ENCODE data around the gene SRSF3. TPM values are rescaled to one million over a fixed set of nuclear protein-coding genes. Genes with fewer than 3 reads are reported as not detected.
"Not testable (repeated sequence)": the region's sequence is repeated elsewhere in the genome, so short reads cannot be mapped to it uniquely, and the experiment has no call there.

Gene SRSF3
- total RNA-seq, 2 donors from 2014 or later, result 88.5 to 120 TPM

DNA sequence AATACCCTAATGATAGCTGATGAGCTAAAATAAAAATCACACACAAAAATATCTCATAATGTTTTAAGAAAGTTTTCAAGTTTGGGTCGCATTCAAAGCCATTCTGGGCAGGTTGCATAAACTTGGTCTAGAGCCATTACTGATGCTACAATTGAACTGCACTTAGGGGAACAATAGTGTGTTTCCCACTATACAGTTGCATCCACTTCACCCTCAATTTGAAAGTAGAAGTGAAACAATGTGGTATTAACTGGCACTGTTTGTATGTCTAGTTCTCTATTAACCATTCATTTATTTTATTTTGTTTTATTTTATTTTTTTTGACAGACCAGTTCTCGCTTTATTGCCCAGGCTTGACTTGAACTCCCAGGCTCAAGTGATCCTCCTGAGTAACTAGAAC lies 23.9 kb upstream of the SRSF3 start:
- H3K36me3 ChIP-seq, result no peaks in the 10 kb centered on the region
- ATAC-seq (ENCODE audit: insufficient number of reproducible peaks, low FRiP score, low read depth) (no peak), DNase-seq (ENCODE audit: low spot score) (no peak)
- H3K4me1 ChIP-seq (ENCODE audit: control insufficient read depth in 1 of 2, low read depth in 2 of 2), result no peaks in the 10 kb centered on the region
- no peak overlapping the region for H3K27ac ChIP-seq
- H3K27me3 ChIP-seq (replicated peaks; ENCODE audit: insufficient read depth), result no peaks in the 10 kb centered on the region
- TF ChIP-seq, protein P1, sequence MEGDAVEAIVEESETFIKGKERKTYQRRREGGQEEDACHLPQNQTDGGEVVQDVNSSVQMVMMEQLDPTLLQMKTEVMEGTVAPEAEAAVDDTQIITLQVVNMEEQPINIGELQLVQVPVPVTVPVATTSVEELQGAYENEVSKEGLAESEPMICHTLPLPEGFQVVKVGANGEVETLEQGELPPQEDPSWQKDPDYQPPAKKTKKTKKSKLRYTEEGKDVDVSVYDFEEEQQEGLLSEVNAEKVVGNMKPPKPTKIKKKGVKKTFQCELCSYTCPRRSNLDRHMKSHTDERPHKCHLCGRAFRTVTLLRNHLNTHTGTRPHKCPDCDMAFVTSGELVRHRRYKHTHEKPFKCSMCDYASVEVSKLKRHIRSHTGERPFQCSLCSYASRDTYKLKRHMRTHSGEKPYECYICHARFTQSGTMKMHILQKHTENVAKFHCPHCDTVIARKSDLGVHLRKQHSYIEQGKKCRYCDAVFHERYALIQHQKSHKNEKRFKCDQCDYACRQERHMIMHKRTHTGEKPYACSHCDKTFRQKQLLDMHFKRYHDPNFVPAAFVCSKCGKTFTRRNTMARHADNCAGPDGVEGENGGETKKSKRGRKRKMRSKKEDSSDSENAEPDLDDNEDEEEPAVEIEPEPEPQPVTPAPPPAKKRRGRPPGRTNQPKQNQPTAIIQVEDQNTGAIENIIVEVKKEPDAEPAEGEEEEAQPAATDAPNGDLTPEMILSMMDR (IDR thresholded peaks at IDR 0.05), result no peak
- H3K9me3 ChIP-seq, result no peaks in the 10 kb centered on the region
- no peak overlapping the region for H3K4me3 ChIP-seq

GRCh38 chr6:36571122-36572043 lies 22.8 kb upstream of the SRSF3 start:
- no peaks in the 10 kb centered on the region for H3K27me3 ChIP-seq (replicated peaks; ENCODE audit: insufficient read depth)
- no peaks in the 10 kb centered on the region for H3K4me1 ChIP-seq (ENCODE audit: control insufficient read depth in 1 of 2, low read depth in 2 of 2)
- DNase-seq (ENCODE audit: low spot score) (no peak), ATAC-seq (ENCODE audit: insufficient number of reproducible peaks, low FRiP score, low read depth) (no peak)
- TF ChIP-seq, protein P1 (IDR thresholded peaks at IDR 0.05), result no peak
- no peak overlapping the region for H3K4me3 ChIP-seq
- H3K36me3 ChIP-seq, result no peaks in the 10 kb centered on the region
- no peak overlapping the region for H3K27ac ChIP-seq
- no peaks in the 10 kb centered on the region for H3K9me3 ChIP-seq

- H3K4me3 ChIP-seq; H3K27me3 ChIP-seq (replicated peaks; ENCODE audit: insufficient read depth); ATAC-seq (ENCODE audit: insufficient number of reproducible peaks, low FRiP score, low read depth); H3K9me3 ChIP-seq; H3K27ac ChIP-seq; H3K36me3 ChIP-seq; DNase-seq (ENCODE audit: low spot score); H3K4me1 ChIP-seq (ENCODE audit: control insufficient read depth in 1 of 2, low read depth in 2 of 2): not testable (repeated sequence)
Measured at GRCh38 chr6:36572353-36573311, 21.5 kb upstream of the SRSF3 start.

DNA sequence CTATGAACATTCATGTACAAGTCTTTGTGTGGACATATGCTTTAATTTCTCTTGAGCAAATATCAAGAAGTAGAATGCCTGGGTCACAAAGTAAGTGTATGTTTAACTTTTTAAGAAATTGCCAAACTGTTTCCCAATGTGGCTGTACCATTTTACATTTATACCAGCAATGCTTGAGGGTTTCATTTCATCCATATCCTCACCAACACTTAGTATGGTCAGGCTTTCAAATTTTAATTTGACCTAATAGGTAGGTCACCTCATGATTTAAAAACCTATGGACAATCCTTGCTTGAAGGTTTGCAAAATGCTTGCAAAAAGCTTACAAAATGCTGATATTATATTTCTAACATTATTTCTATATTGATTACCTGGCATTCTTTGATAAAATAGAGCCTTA lies 19.5 kb upstream of the SRSF3 start:
- no peaks in the 10 kb centered on the region for H3K27me3 ChIP-seq (replicated peaks; ENCODE audit: insufficient read depth)
- no peak overlapping the region for H3K4me3 ChIP-seq
- H3K36me3 ChIP-seq, result no peaks in the 10 kb centered on the region
- peaks cover 5 to 17% of the 10 kb centered on the region in 2 donors for H3K4me1 ChIP-seq (ENCODE audit: control insufficient read depth in 1 of 2, low read depth in 2 of 2)
- ATAC-seq (ENCODE audit: insufficient number of reproducible peaks, low FRiP score, low read depth) (no peak), DNase-seq (ENCODE audit: low spot score) (no peak)
- TF ChIP-seq, protein P1 (IDR thresholded peaks at IDR 0.05), result no peak
- no peak overlapping the region for H3K27ac ChIP-seq
- no peaks in the 10 kb centered on the region for H3K9me3 ChIP-seq

DNA sequence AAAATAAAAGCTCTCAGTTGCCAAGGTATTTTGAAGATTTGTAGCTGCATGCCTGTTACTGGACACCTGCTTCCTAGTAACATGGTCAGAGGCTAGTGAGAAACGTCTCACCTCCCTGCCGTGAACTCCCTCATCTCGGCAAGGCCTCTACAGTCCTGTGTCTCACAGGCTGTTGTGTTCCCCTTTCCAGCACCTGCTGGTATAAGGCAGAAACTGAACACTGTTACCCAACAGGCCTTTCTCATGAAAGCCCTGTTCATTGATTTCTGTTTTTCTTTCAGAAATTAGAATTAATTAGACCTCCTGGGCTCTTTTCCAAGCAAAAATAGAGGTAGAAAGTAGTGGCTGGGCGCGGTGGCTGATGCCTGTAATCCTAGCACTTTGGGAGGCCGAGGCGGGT lies 17.6 kb upstream of the SRSF3 start:
- H3K27ac ChIP-seq, result no peak overlapping the region
- DNase-seq (ENCODE audit: low spot score), result no peak
- no peak overlapping the region for H3K4me3 ChIP-seq
- ATAC-seq (ENCODE audit: insufficient number of reproducible peaks, low FRiP score, low read depth), result no peak
- no peaks in the 10 kb centered on the region for H3K36me3 ChIP-seq
- TF ChIP-seq, protein P1 (IDR thresholded peaks at IDR 0.05), result no peak
- peaks cover 11 to 23% of the 10 kb centered on the region in 2 donors for H3K4me1 ChIP-seq (ENCODE audit: control insufficient read depth in 1 of 2, low read depth in 2 of 2)
- no peaks in the 10 kb centered on the region for H3K9me3 ChIP-seq
- H3K27me3 ChIP-seq (replicated peaks; ENCODE audit: insufficient read depth), result no peaks in the 10 kb centered on the region
